Measurements from ENCODE around the gene RABL6.
"Not testable (repeated sequence)": the region's sequence is repeated elsewhere in the genome, so short reads cannot be mapped to it uniquely, and the experiment has no call there.

Gene RABL6

GRCh38 chr9:136842380-136842948, 34.7 kb downstream of the RABL6 start, which contains the start of gene AJM1:
AJM1 (plus strand) TSS chr9:136842478; CDS start chr9:136844415, 1,937 bp downstream.
- Mint-ChIP-seq H3K4me1 (ENCODE audit: low read depth in 2 of 2) (peaks cover 13% of the 10 kb centered on the region in 2 donors), H3K36me3 (ENCODE audit: insufficient read depth) (peaks cover 44% of the 10 kb centered on the region)

GRCh38 chr9:136843159-136843800, 35.5 kb downstream of the RABL6 start:
- Mint-ChIP-seq H3K36me3 (ENCODE audit: insufficient read depth) (peaks cover 47% of the 10 kb centered on the region), H3K4me3 (peak overlapping the region; percentile 69 to 76), H3K4me1 (ENCODE audit: low read depth in 2 of 2) (peaks cover 20% of the 10 kb centered on the region in 2 donors), H3K27ac (peak overlapping the region in 1 of 2 donors; percentile 70), H3K27me3 (peaks cover 0 to 11% of the 10 kb centered on the region in 2 donors)
- not testable (repeated sequence) for DNase-seq; ATAC-seq (replicated peaks); H3K9me3 Mint-ChIP-seq

More at GRCh38 chr9:136842380-136842948, 34.7 kb downstream of the RABL6 start, which contains the start of gene AJM1:
- not testable (repeated sequence) for H3K27me3 Mint-ChIP-seq, H3K9me3 Mint-ChIP-seq
- Mint-ChIP-seq H3K27ac (peak within 1 kb of the TSS; percentile 79 to 88), H3K4me3 (peak within 1 kb of the TSS; percentile 91 to 92)
- peak; percentile 90 for ATAC-seq (replicated peaks)
- peak; percentile 80 to 86 (median 81) for DNase-seq

GRCh38 chr9:136843801-136844740, 36.3 kb downstream of the RABL6 start:
- not testable (repeated sequence) for H3K9me3 Mint-ChIP-seq
- DNase-seq (peak; percentile 55 to 66 (median 61)), ATAC-seq (replicated peaks) (peak; percentile 3)
- peaks cover 54% of the 10 kb centered on the region for H3K36me3 Mint-ChIP-seq (ENCODE audit: insufficient read depth)
- peak overlapping the region in 1 of 2 donors; percentile 70 for H3K27ac Mint-ChIP-seq
- H3K4me3 Mint-ChIP-seq = peak overlapping the region; percentile 69 to 76
- H3K4me1 Mint-ChIP-seq (ENCODE audit: low read depth in 2 of 2) = peaks cover 20 to 22% of the 10 kb centered on the region in 2 donors
- H3K27me3 Mint-ChIP-seq = peaks cover 0 to 11% of the 10 kb centered on the region in 2 donors

- Mint-ChIP-seq H3K27ac (peak overlapping the region in 1 of 2 donors; percentile 66), H3K4me1 (ENCODE audit: low read depth in 2 of 2) (peaks cover 17 to 24% of the 10 kb centered on the region in 2 donors)
Measured at GRCh38 chr9:136844761-136845464, 37.2 kb downstream of the RABL6 start.

GRCh38 chr9:136845465-136846260, 37.9 kb downstream of the RABL6 start:
- H3K27me3 Mint-ChIP-seq = peaks cover 0 to 11% of the 10 kb centered on the region in 2 donors
- ATAC-seq (replicated peaks) = no peak
- peaks cover 57% of the 10 kb centered on the region for H3K36me3 Mint-ChIP-seq (ENCODE audit: insufficient read depth)
- no peaks in the 10 kb centered on the region for H3K9me3 Mint-ChIP-seq
- DNase-seq = no peak
- peak overlapping the region in 1 of 2 donors; percentile 66 for H3K27ac Mint-ChIP-seq
- peaks cover 13 to 22% of the 10 kb centered on the region in 2 donors for H3K4me1 Mint-ChIP-seq (ENCODE audit: low read depth in 2 of 2)
- peak overlapping the region; percentile 33 to 64 for H3K4me3 Mint-ChIP-seq

More at GRCh38 chr9:136844761-136845464, 37.2 kb downstream of the RABL6 start:
- Mint-ChIP-seq H3K9me3 (no peaks in the 10 kb centered on the region), H3K4me3 (peak overlapping the region; percentile 33 to 54), H3K27me3 (peaks cover 0 to 11% of the 10 kb centered on the region in 2 donors), H3K36me3 (ENCODE audit: insufficient read depth) (peaks cover 55% of the 10 kb centered on the region)
- DNase-seq (no peak), ATAC-seq (replicated peaks) (no peak)

- Mint-ChIP-seq H3K27ac (peak overlapping the region; percentile 41), H3K4me1 (ENCODE audit: low read depth in 2 of 2) (peaks cover 17 to 18% of the 10 kb centered on the region in 2 donors), H3K36me3 (ENCODE audit: insufficient read depth) (peaks cover 59% of the 10 kb centered on the region), H3K27me3 (peaks cover 0 to 11% of the 10 kb centered on the region in 2 donors), H3K4me3 (peak overlapping the region; percentile 25 to 92), H3K9me3 (no peaks in the 10 kb centered on the region)
- no peak for DNase-seq
- no peak for ATAC-seq (replicated peaks)
Measured at GRCh38 chr9:136846376-136847087, 38.8 kb downstream of the RABL6 start.

GRCh38 chr9:136847088-136847825, 39.5 kb downstream of the RABL6 start:
- ATAC-seq (replicated peaks) = no peak
- peaks cover 15 to 16% of the 10 kb centered on the region in 2 donors for H3K4me1 Mint-ChIP-seq (ENCODE audit: low read depth in 2 of 2)
- H3K4me3 Mint-ChIP-seq = peak overlapping the region; percentile 92
- H3K36me3 Mint-ChIP-seq (ENCODE audit: insufficient read depth) = peaks cover 58% of the 10 kb centered on the region
- peaks cover 0 to 11% of the 10 kb centered on the region in 2 donors for H3K27me3 Mint-ChIP-seq
- H3K9me3 Mint-ChIP-seq = no peaks in the 10 kb centered on the region
- peak overlapping the region; percentile 93 to 94 for H3K27ac Mint-ChIP-seq
- no peak for DNase-seq

- Mint-ChIP-seq H3K27ac (peak overlapping the region; percentile 93 to 94), H3K4me3 (peak overlapping the region; percentile 92), H3K4me1 (ENCODE audit: low read depth in 2 of 2) (peaks cover 13% of the 10 kb centered on the region in 2 donors), H3K9me3 (no peaks in the 10 kb centered on the region), H3K27me3 (peaks cover 0 to 11% of the 10 kb centered on the region in 2 donors), H3K36me3 (ENCODE audit: insufficient read depth) (peaks cover 58% of the 10 kb centered on the region)
- peak; percentile 27 for ATAC-seq (replicated peaks)
- DNase-seq = peak; percentile 75 to 78 (median 78)
Measured at GRCh38 chr9:136847826-136848392, 40.2 kb downstream of the RABL6 start.

GRCh38 chr9:136848393-136849037, 40.8 kb downstream of the RABL6 start:
- DNase-seq (no peak), ATAC-seq (replicated peaks) (peak; percentile 6)
- Mint-ChIP-seq H3K27ac (peak overlapping the region; percentile 60 to 94), H3K4me1 (ENCODE audit: low read depth in 2 of 2) (peaks cover 13% of the 10 kb centered on the region in 2 donors), H3K4me3 (peak overlapping the region; percentile 92), H3K36me3 (ENCODE audit: insufficient read depth) (peaks cover 56% of the 10 kb centered on the region), H3K9me3 (no peaks in the 10 kb centered on the region), H3K27me3 (peaks cover 0 to 11% of the 10 kb centered on the region in 2 donors)

GRCh38 chr9:136849038-136849959, 41.6 kb downstream of the RABL6 start, which contains the start of gene PHPT1:
PHPT1 (plus strand) TSS chr9:136849409; CDS start chr9:136849431, 22 bp downstream.
- DNase-seq (peak; percentile 93 to 97 (median 95)), ATAC-seq (replicated peaks) (peak; percentile 90)
- peaks cover 13% of the 10 kb centered on the region in 2 donors for H3K4me1 Mint-ChIP-seq (ENCODE audit: low read depth in 2 of 2)
- H3K4me3 Mint-ChIP-seq = peak within 1 kb of the TSS; percentile 92
- no peaks in the 10 kb centered on the region for H3K9me3 Mint-ChIP-seq
- H3K36me3 Mint-ChIP-seq (ENCODE audit: insufficient read depth) = peaks cover 55% of the 10 kb centered on the region
- peak within 1 kb of the TSS; percentile 60 to 94 for H3K27ac Mint-ChIP-seq
- H3K27me3 Mint-ChIP-seq = peaks cover 0 to 11% of the 10 kb centered on the region in 2 donors

Measured in effector memory CD8-positive, alpha-beta T cell (primary cell).